K562 (cell line): ENCODE results near the gene NFATC3.

Experiments used
- BRCA1 ChIP-seq, 2 experiments: fragments of 450-650 bp in 1 of 2; sonication (generic) in 1 of 2; formaldehyde crosslinking in 1 of 2; IDR thresholded peaks; 2 replicates each; pipeline versions ENCODE4 v1.5.0 to v1.6.1; 2017 to 2020; ENCODE audit warnings: mild to moderate bottlenecking in 1 of 2, missing genetic modification reagents in 1 of 2
- CBX5 ChIP-seq: IDR thresholded peaks from 2 replicates; pipeline ENCODE4 v1.6.1; 2014; ENCODE audit warnings: low read depth, borderline replicate concordance
- EZH2 ChIP-seq: IDR thresholded peaks from 2 replicates; pipeline ENCODE4 v1.6.1; 2012; ENCODE audit warnings: low read depth, mild to moderate bottlenecking, inconsistent platforms, low read length, borderline replicate concordance
- GATA2 ChIP-seq: sonication (generic); formaldehyde crosslinking; IDR thresholded peaks from 2 replicates; pipeline ENCODE4 v1.4.0; 2020; ENCODE audit warnings: mild to moderate bottlenecking, missing genetic modification reagents
- SETDB1 ChIP-seq: IDR thresholded peaks from one replicate; pipeline ENCODE4 v1.6.1; 2012; ENCODE audit warnings: low read length, control low read depth, inconsistent platforms
- THAP7 ChIP-seq: fragments of 250-450 bp; sonication (Bioruptor Pico); IDR thresholded peaks from 2 replicates; pipeline ENCODE4 v1.5.0; 2021
- U2AF1 ChIP-seq: fragments of 200-400 bp; formaldehyde crosslinking; optimal IDR thresholded peaks from 2 replicates; pipeline ENCODE3; 2017; ENCODE audit warnings: mild to moderate bottlenecking, low read depth, low read length, moderate library complexity
- WHSC1 ChIP-seq: IDR thresholded peaks from one replicate; pipeline ENCODE4 v1.6.1; 2012; ENCODE audit warnings: low read length, control low read depth, inconsistent platforms
- ZNF165 ChIP-seq: fragments of 250-450 bp; sonication (Bioruptor Pico); IDR thresholded peaks from 2 replicates; pipeline ENCODE4 v1.4.0; 2020; ENCODE audit warnings: borderline replicate concordance
- TF ChIP-seq, protein P1 (sequence below), 2 experiments: fragments of 450-650 bp in 1 of 2; sonication (generic) in 1 of 2; formaldehyde crosslinking in 1 of 2; IDR thresholded peaks; 2 replicates each; pipeline versions ENCODE4 v1.7.1 to v1.9.0; 2016 to 2022; ENCODE audit warnings: inconsistent platforms in 1 of 2, mild to moderate bottlenecking in 1 of 2, missing genetic modification reagents in 1 of 2

GRCh38 chr16:68274441-68274840 lies 189.3 kb downstream of the NFATC3 start:
- TF ChIP-seq WHSC1 (no peak), CBX5 (no peak), EZH2 (no peak), U2AF1 (no peak), ZNF165 (CRISPR knock-in tag) (no peak), THAP7 (CRISPR knock-in tag) (no peak), SETDB1 (no peak), GATA2 (no peak), BRCA1 (IDR thresholded peaks at IDR 0.05) (no peak), BRCA1 (CRISPR knock-in tag; IDR thresholded peaks at IDR 0.05) (no peak)
- TF ChIP-seq, protein P1, sequence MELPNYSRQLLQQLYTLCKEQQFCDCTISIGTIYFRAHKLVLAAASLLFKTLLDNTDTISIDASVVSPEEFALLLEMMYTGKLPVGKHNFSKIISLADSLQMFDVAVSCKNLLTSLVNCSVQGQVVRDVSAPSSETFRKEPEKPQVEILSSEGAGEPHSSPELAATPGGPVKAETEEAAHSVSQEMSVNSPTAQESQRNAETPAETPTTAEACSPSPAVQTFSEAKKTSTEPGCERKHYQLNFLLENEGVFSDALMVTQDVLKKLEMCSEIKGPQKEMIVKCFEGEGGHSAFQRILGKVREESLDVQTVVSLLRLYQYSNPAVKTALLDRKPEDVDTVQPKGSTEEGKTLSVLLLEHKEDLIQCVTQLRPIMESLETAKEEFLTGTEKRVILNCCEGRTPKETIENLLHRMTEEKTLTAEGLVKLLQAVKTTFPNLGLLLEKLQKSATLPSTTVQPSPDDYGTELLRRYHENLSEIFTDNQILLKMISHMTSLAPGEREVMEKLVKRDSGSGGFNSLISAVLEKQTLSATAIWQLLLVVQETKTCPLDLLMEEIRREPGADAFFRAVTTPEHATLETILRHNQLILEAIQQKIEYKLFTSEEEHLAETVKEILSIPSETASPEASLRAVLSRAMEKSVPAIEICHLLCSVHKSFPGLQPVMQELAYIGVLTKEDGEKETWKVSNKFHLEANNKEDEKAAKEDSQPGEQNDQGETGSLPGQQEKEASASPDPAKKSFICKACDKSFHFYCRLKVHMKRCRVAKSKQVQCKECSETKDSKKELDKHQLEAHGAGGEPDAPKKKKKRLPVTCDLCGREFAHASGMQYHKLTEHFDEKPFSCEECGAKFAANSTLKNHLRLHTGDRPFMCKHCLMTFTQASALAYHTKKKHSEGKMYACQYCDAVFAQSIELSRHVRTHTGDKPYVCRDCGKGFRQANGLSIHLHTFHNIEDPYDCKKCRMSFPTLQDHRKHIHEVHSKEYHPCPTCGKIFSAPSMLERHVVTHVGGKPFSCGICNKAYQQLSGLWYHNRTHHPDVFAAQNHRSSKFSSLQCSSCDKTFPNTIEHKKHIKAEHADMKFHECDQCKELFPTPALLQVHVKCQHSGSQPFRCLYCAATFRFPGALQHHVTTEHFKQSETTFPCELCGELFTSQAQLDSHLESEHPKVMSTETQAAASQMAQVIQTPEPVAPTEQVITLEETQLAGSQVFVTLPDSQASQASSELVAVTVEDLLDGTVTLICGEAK (IDR thresholded peaks at IDR 0.05): no peak
- TF ChIP-seq, protein P1 (CRISPR knock-in tag; IDR thresholded peaks at IDR 0.05): no peak
